HepG2 (cell line): ENCODE data around the gene ERBB4. TPM values are rescaled to one million over a fixed set of nuclear protein-coding genes. Genes with fewer than 3 reads are reported as not detected.

Source experiments
- ASH2L ChIP-seq: fragments of 300-600, 200-600 bp; sonication (generic); IDR thresholded peaks from 2 replicates; pipeline ENCODE4 v1.7.0; 2017; ENCODE audit warnings: low read depth, mild to moderate bottlenecking, moderate library complexity, mixed read lengths, low read length; ENCODE audit not compliant: insufficient read length
- ATF3 ChIP-seq: sonication (generic); formaldehyde crosslinking; IDR thresholded peaks from 2 replicates; pipeline ENCODE4 v1.4.0; 2020; ENCODE audit warnings: missing genetic modification reagents
- ATF4 ChIP-seq, 2 experiments: fragments of 450-650 bp in 1 of 2; sonication (generic) in 1 of 2; formaldehyde crosslinking; IDR thresholded peaks; 2 replicates each; pipeline versions ENCODE4 v1.5.0 to v1.8.0; 2020 to 2022; ENCODE audit warnings: mild to moderate bottlenecking in 1 of 2, missing genetic modification reagents in 1 of 2
- CSRNP2 ChIP-seq: sonication (generic); formaldehyde crosslinking; conservative IDR thresholded peaks from 2 replicates; pipeline ENCODE4 v1.8.0; 2022; ENCODE audit warnings: low read depth, missing genetic modification reagents
- EZH2 ChIP-seq: conservative IDR thresholded peaks from 2 replicates; pipeline ENCODE4 v1.6.1; 2012; ENCODE audit warnings: mild to moderate bottlenecking, low read depth, low read length, moderate library complexity
- FOSL2 ChIP-seq: sonication (generic); formaldehyde crosslinking; IDR thresholded peaks from 2 replicates; pipeline ENCODE4 v1.4.0; 2020; ENCODE audit warnings: missing genetic modification reagents
- SMARCC2 ChIP-seq: fragments of 450-650 bp; IDR thresholded peaks from 2 replicates; pipeline ENCODE4 v1.6.1; 2017; ENCODE audit warnings: antibody characterized with exemption, mild to moderate bottlenecking
- STAT5B ChIP-seq: sonication (generic); formaldehyde crosslinking; IDR thresholded peaks from 2 replicates; pipeline ENCODE4 v1.4.0; 2020; ENCODE audit warnings: missing genetic modification reagents
- TARDBP ChIP-seq: sonication (generic); formaldehyde crosslinking; IDR thresholded peaks from 2 replicates; pipeline ENCODE4 v1.8.0; 2022; ENCODE audit warnings: mild to moderate bottlenecking, missing genetic modification reagents
- THRA ChIP-seq: sonication (generic); formaldehyde crosslinking; IDR thresholded peaks from 2 replicates; pipeline ENCODE4 v1.4.0; 2020; ENCODE audit warnings: missing genetic modification reagents, borderline replicate concordance
- ZFP36L2 ChIP-seq: sonication (generic); formaldehyde crosslinking; IDR thresholded peaks from 2 replicates; pipeline ENCODE4 v1.4.0; 2020; ENCODE audit warnings: missing genetic modification reagents
- ZNF672 ChIP-seq: sonication (generic); formaldehyde crosslinking; IDR thresholded peaks from 2 replicates; pipeline ENCODE4 v1.8.1; 2022; ENCODE audit warnings: missing genetic modification reagents
- polyA plus RNA-seq, 8 experiments: library from polyadenylated mRNA; depleted of rRNA in 3 of 8; stranded (reverse) in 7 of 8; unstranded in 1 of 8; fragments of >200 nt; fragmentation: Illumina TruSeq in 4 of 8; extraction: Trizol in 4 of 8; gene quantifications; 2 replicates each; pipeline versions ENCODE4 v1.2.1 to v1.2.3, GENCODE V29; 2011 to 2016; ENCODE audit warnings: low read depth in 4 of 8, missing spikeins in 1 of 8, mixed read lengths in 1 of 8; ENCODE audit not compliant: insufficient read depth in 1 of 8
- total RNA-seq, 5 experiments: library from RNA; depleted of rRNA; stranded (reverse); fragments of >200 nt; fragmentation: Illumina TruSeq; extraction: Trizol; gene quantifications; 2 replicates each; pipeline ENCODE4 v1.2.3, GENCODE V29; 2016; ENCODE audit warnings: low read depth in 1 of 5

ERBB4 gene
- total and polyA plus RNA-seq, 2 of the 13 experiments (the other 11 are each of a cell fraction or from before 2014, with no cell fraction given) = not detected

GRCh38 chr2:212451786-212452231 lies 86.8 kb downstream of the ERBB4 start (continued):
- TF ChIP-seq CSRNP2 (CRISPR knock-in tag) (no peak), EZH2 (no peak), ZFP36L2 (CRISPR knock-in tag) (no peak), ATF3 (CRISPR knock-in tag) (peak; percentile 95), TARDBP (CRISPR knock-in tag) (0 out of 2 replicates have a peak, but pooled peaks have one; percentile 39), ASH2L (peak; percentile 53), STAT5B (CRISPR knock-in tag) (no peak), ZNF672 (no peak), SMARCC2 (no peak), ATF4 (CRISPR knock-in tag; IDR thresholded peaks at IDR 0.05) (peak in 1 of 2 experiments; percentile 92; a peak in 2 of 4 replicates), FOSL2 (CRISPR knock-in tag) (peak; percentile 56), THRA (CRISPR knock-in tag) (peak; percentile 76; the same call in 1 of the 2 replicates)
